Stomach (tissue), 4 donors: ENCODE data around the gene PLEKHG3.

Experiments used
- EP300 ChIP-seq: sonication (generic); formaldehyde crosslinking; IDR thresholded peaks from one replicate; pipeline ENCODE4 v1.6.1; 2017; ENCODE audit warnings: antibody characterized with exemption
- POLR2A ChIP-seq, 4 donors: fragments of 450-650 bp; IDR thresholded peaks; one replicate each; pipeline ENCODE4 v1.6.1; 2016; ENCODE audit warnings: antibody characterized with exemption in 4 of 4, control low read depth in 2 of 4, mild to moderate bottlenecking in 1 of 4, moderate library complexity in 1 of 4
- POLR2AphosphoS5 ChIP-seq, 3 donors: sonication (generic); formaldehyde crosslinking; IDR thresholded peaks; one replicate each; pipeline ENCODE4 v1.6.1; 2016; ENCODE audit warnings: antibody characterized with exemption in 3 of 3
- TF ChIP-seq, protein P1 (sequence below), 7 experiments: fragments of 450-650 bp in 4 of 7; fragments of 200-600 bp in 3 of 7; sonication (generic) in 3 of 7; IDR thresholded peaks; one replicate each; pipeline ENCODE4 v1.5.1; 2016 to 2019; ENCODE audit warnings: antibody characterized with exemption in 7 of 7, control low read depth in 2 of 7, mild to moderate bottlenecking in 1 of 7

DNA sequence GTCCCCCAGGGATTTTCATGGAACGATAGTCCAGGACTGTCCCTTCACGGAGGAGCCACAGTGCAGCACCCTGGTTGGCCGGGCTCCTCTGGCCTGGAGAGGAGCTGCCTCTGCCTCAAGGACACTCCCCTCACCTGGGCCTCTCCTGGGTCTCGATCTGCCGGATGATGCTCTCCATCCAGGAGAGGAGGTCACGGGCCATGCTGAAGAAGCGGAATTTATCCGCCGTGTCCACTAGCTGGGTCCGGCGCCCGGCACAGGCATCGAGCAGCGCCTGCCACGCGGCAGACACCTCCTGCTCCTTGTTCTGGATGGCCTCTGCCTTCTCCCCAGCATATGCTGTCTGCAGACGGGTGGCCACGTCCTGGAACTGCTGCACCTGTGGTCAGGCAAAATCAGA is 66.5 kb downstream of the PLEKHG3 start:
- TF ChIP-seq, protein P1, sequence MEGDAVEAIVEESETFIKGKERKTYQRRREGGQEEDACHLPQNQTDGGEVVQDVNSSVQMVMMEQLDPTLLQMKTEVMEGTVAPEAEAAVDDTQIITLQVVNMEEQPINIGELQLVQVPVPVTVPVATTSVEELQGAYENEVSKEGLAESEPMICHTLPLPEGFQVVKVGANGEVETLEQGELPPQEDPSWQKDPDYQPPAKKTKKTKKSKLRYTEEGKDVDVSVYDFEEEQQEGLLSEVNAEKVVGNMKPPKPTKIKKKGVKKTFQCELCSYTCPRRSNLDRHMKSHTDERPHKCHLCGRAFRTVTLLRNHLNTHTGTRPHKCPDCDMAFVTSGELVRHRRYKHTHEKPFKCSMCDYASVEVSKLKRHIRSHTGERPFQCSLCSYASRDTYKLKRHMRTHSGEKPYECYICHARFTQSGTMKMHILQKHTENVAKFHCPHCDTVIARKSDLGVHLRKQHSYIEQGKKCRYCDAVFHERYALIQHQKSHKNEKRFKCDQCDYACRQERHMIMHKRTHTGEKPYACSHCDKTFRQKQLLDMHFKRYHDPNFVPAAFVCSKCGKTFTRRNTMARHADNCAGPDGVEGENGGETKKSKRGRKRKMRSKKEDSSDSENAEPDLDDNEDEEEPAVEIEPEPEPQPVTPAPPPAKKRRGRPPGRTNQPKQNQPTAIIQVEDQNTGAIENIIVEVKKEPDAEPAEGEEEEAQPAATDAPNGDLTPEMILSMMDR (IDR thresholded peaks at IDR 0.05), result no peak
- TF ChIP-seq EP300 (no peak), POLR2A (IDR thresholded peaks at IDR 0.05) (no peak), POLR2AphosphoS5 (IDR thresholded peaks at IDR 0.05) (no peak)
